ENCODE measurements around the gene BORCS5. TPM values are rescaled to one million over a fixed set of nuclear protein-coding genes. Genes with fewer than 3 reads are reported as not detected.
A peak's percentile ranks its signal among the peaks of the same experiment; 100 is the strongest.

Gene BORCS5
- total RNA-seq, 2 donors from 2014 or later, result 5.6 to 18.4 TPM

DNA sequence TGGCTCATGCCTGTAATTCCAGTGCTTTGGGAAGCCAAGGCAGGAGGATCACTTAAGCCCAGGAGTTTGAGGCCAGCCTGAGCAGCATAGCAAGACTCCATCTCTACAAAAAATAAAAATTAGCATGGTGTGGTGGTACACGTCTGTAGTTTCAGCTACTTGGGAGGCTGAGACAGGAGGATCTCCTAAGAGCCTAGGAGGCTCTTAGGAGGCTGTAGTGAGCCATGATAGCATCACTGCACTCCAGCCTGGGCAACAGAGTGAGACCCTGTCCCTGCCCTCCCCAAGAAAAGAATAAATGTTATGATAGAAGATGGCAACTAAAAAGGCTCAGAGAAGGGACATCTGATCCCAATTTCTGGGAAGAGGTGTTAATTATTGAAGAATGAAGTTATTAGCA, 3.6 kb upstream of the BORCS5 start:
- Histone ChIP-seq H3K9me3 (no peaks in the 10 kb centered on the region), H3K4me3 (no peak overlapping the region), H3K36me3 (replicated peaks in 1 of 2; ENCODE audit: insufficient read depth in 1 of 2, low read depth in 2 of 2) (no peaks in the 10 kb centered on the region), H3K27ac (no peak overlapping the region), H3K4me1 (peaks cover 32% of the 10 kb centered on the region), H3K27me3 (no peaks in the 10 kb centered on the region)
- no peak for DNase-seq
- no peak for ATAC-seq
- TF ChIP-seq, protein P1, sequence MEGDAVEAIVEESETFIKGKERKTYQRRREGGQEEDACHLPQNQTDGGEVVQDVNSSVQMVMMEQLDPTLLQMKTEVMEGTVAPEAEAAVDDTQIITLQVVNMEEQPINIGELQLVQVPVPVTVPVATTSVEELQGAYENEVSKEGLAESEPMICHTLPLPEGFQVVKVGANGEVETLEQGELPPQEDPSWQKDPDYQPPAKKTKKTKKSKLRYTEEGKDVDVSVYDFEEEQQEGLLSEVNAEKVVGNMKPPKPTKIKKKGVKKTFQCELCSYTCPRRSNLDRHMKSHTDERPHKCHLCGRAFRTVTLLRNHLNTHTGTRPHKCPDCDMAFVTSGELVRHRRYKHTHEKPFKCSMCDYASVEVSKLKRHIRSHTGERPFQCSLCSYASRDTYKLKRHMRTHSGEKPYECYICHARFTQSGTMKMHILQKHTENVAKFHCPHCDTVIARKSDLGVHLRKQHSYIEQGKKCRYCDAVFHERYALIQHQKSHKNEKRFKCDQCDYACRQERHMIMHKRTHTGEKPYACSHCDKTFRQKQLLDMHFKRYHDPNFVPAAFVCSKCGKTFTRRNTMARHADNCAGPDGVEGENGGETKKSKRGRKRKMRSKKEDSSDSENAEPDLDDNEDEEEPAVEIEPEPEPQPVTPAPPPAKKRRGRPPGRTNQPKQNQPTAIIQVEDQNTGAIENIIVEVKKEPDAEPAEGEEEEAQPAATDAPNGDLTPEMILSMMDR (IDR thresholded peaks at IDR 0.05), result no peak
- no peak for TF ChIP-seq POLR2A (IDR thresholded peaks at IDR 0.05)
- 80 to 94% methylated on average over 1 of the region's 1 CpG for WGBS, 2 donors
- intact Hi-C loops (cut with DNase I), result no loop called here

DNA sequence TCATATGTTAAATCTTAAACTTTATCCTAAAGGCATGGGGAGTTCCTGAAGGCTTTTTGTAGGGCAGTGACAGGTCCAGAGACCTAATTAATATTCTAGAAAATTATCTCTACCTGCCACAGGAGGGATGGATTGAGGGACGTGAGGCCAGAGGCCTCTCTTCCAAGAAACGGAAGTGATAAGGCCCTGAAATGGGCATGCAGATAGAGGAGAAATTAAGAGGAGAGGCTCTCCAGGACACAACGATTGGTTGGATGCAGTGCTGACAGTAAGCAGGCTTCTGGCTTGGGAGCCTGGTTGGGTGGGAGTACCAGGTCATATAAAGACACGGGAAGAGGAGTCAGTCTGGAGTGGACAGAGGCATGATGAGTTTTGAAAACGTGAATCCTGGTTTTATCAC, 3.1 kb upstream of the BORCS5 start:
- Histone ChIP-seq H3K4me3 (no peak overlapping the region), H3K36me3 (replicated peaks in 1 of 2; ENCODE audit: insufficient read depth in 1 of 2, low read depth in 2 of 2) (no peaks in the 10 kb centered on the region), H3K27me3 (no peaks in the 10 kb centered on the region), H3K27ac (no peak overlapping the region), H3K9me3 (no peaks in the 10 kb centered on the region), H3K4me1 (peaks cover 36% of the 10 kb centered on the region)
- intact Hi-C loops (cut with DNase I), result no loop called here
- TF ChIP-seq, protein P1 (IDR thresholded peaks at IDR 0.05), result no peak
- no peak for TF ChIP-seq POLR2A (IDR thresholded peaks at IDR 0.05)
- no peak for ATAC-seq
- DNase-seq, result no peak
- WGBS, 2 donors, result 58 to 67% methylated on average over 5 of the region's 5 CpGs

DNA sequence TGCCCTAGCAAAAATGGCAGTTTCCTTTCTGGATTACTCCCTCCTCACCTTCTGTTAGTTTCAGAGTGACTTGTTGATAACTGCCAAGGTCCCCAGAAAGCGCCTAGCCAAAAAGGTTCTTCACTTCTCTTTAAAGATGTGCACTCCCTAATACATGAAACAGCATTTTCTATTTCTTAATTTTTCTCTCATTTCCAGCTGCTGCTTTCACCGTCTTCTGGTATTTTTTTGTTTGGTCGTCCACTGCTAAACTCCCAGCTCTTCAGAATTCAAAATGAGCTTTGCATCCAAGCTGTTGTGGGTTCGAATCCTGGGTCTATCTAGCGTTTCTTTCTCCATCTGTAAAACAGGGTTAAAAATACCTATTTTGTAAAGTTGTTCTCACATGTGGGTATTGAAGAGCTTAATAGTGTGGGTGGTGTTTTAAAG, 397 bp upstream of the BORCS5 start:
- 12 to 13% methylated on average over 5 of the region's 5 CpGs for WGBS, 2 donors
- Histone ChIP-seq H3K4me3 (no peak overlapping the region), H3K4me1 (peaks cover 29% of the 10 kb centered on the region), H3K36me3 (replicated peaks in 1 of 2; ENCODE audit: insufficient read depth in 1 of 2, low read depth in 2 of 2) (no peaks in the 10 kb centered on the region), H3K27ac (peak overlapping the region; percentile 97 to 99 (median 98)), H3K27me3 (no peaks in the 10 kb centered on the region), H3K9me3 (no peaks in the 10 kb centered on the region)
- DNase-seq, result no peak
- TF ChIP-seq, protein P1 (IDR thresholded peaks at IDR 0.05), result no peak
- no peak for TF ChIP-seq POLR2A (IDR thresholded peaks at IDR 0.05)
- intact Hi-C loops (cut with DNase I), result no loop called here
- no peak for ATAC-seq

DNA sequence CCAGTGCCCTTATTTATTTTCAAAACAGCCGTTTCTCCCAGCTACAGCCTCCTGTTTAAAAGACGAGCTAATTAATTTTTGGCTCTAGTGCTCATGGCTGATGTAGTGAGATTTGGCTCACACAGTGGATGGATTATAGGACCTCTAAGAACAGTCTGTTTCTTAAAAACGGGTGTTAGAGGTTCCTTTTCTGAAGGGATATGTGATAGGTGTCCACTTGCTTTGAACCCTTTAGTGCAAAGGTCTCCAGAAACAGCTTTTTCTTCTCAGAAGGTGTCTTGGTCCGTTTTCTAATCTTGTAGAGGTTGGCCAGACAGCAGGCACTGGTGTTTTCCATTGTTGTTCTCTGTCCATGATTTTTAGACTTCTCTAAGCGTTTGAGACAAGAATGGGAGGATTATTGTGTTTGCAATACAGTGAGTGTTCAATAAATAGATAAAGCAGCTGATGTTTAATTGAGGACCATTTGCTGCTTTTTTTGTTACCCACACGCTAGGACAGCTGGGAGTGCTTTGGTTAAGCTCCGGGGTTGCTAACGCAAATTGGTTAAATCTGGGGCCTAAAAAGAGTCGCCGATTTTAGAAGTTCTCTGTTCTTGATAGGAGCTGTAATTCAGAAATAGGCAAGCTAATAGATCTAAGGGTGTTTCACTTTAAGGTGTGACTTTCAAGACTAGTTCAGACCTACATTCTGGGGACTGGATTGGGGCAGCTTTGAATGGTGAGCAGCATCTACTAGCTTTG, 1.0 kb downstream of the BORCS5 start:
- Histone ChIP-seq H3K36me3 (replicated peaks in 1 of 2; ENCODE audit: insufficient read depth in 1 of 2, low read depth in 2 of 2) (no peaks in the 10 kb centered on the region), H3K4me1 (peaks cover 29% of the 10 kb centered on the region), H3K27me3 (no peaks in the 10 kb centered on the region), H3K9me3 (no peaks in the 10 kb centered on the region), H3K4me3 (peak overlapping the region; percentile 58 to 93), H3K27ac (peak overlapping the region; percentile 97 to 99 (median 98))
- WGBS, 2 donors, result 10% methylated on average over 10 of the region's 10 CpGs
- intact Hi-C loops (cut with DNase I), result no loop called here
- TF ChIP-seq POLR2A (IDR thresholded peaks at IDR 0.05), result no peak
- TF ChIP-seq, protein P1 (IDR thresholded peaks at IDR 0.05), result no peak
- ATAC-seq (no peak), DNase-seq (no peak)

DNA sequence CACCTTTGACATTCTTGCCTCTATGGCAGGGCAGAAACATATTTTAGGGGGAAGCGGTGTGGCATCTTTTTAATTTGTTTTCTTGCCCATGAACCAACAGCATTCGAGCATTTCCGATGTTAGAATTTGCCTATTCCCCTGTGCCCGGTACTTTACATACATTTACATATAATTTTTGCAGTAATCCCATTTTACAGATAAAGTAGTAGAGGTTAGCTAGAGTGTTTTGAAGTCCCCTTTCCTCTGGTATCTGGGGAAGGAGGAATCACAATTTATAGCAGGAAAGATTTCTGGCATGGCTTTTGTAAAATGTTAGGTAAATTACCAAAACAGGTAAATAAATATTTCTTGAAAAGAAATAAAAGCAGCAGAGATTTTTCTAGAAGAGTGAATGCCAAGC, 1.6 kb downstream of the BORCS5 start:
- DNase-seq (no peak), ATAC-seq (no peak)
- Histone ChIP-seq H3K4me1 (peaks cover 29% of the 10 kb centered on the region), H3K27ac (peak overlapping the region in 3 of 4 donors; percentile 97 to 99 (median 98)), H3K9me3 (no peaks in the 10 kb centered on the region), H3K27me3 (no peaks in the 10 kb centered on the region), H3K36me3 (replicated peaks in 1 of 2; ENCODE audit: insufficient read depth in 1 of 2, low read depth in 2 of 2) (no peaks in the 10 kb centered on the region), H3K4me3 (no peak overlapping the region)
- intact Hi-C loops (cut with DNase I), result no loop called here
- 45 to 54% methylated on average over 4 of the region's 4 CpGs for WGBS, 2 donors
- TF ChIP-seq, protein P1 (IDR thresholded peaks at IDR 0.05), result no peak
- TF ChIP-seq POLR2A (IDR thresholded peaks at IDR 0.05), result no peak

All from body of pancreas (tissue), 4 donors.